ENCODE measurements around the gene AKIRIN2.
A peak's percentile ranks its signal among the peaks of the same experiment; 100 is the strongest.

The AKIRIN2 gene

DNA sequence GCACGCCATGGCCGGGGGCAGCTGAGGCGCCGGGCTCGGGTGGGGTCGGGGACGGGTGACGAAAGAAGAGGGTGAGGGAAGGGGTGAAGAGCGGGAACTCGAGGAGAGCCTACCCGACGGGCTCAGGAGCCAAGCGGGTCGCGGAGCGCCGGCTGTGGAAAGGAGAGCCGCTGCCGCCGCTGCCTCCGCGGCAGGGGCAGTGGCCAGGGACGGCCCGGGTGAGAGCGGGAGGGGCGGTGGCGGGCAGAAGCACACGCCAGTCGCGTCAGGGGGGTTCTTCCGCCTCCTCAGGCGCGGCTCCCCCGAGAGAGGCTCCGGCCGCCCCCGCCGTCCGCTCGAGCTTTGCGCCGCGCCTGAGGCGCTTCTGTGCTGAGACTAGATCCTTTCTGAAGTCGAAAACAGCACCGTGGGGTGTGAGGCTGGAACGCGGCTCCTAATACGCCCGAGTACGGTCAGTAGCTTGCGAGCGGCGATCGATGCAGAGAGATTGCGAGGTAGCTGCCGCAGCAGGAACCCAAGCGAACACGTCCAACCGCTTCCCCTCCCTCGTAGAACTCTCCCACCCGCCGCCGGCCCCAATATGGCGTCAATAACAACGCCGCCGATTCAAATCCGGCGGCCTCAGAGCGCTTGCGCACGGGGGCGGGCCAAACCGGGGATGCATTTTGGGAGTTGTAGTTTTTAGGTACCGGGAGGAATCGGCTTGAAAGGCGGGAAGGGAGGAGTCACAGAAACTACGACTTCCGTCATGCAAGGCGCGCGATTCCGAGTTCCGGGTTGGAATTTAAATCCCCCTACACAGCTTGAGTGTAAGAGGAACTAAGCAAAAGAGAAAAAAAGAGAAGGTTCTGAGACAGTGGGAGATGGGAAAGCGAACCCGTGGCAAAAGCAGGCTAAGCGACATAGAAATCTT lies at the start of gene AKIRIN2:
AKIRIN2 (minus strand) TSS at position 558 of the 913 bp plus-strand sequence; CDS start at position 9, 549 bp downstream.
- peak; percentile 96 to 97 for DNase-seq

DNA sequence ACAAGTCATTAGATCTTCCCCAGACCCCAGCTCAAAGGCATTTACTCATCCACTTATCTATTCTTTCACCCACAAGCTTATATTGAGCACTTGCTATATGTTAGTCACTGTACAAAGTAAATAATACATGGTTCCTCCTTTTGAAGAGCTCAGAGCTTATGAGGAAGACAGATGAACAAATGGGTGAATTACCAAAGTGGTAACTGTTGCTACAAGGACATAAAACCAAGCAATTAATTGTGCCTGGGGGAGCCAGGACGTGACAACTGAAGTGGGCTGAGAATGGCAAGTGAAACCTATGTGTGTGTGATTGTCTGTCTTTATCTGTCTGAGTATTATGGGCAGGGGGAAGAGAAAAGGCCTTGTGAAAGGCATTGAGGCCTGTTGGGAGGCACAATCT lies 45.6 kb upstream of the AKIRIN2 start:
- DNase-seq: no peak

DNA sequence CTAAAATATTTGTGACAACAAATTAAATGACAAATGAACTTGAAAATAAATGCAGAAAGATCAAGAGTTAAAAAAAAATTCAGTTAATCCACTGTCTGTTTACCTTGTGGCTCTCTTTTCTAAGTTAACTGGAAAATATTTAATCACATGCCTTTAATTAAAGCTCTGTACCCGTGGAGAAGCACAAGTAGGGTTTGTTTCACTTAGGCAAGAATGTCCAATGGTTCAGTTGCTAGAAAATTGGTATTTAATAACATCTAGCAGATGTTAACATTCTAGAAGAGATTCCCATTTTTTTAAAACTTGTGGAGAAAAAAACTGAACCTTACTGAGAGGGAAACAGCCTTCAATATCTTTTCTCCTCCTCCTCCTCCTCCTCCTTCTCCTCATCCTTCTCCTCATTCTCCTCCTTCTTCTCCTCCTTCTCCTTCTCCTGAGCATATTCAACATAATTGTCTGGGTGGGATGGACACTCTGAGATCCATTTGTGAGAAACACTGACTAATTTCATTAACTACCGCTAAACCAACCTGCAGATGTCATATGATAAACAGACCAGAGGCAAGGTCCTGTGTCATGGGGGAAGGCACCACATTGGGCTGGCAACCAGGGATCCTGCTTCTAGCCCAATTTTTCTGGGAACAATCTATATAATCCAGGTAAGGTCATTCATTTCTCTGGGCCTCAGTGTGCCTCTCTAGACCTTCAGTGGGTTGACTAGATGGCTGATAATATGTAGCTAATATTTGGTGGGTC lies 44.1 kb upstream of the AKIRIN2 start:
- DNase-seq: no peak

DNA sequence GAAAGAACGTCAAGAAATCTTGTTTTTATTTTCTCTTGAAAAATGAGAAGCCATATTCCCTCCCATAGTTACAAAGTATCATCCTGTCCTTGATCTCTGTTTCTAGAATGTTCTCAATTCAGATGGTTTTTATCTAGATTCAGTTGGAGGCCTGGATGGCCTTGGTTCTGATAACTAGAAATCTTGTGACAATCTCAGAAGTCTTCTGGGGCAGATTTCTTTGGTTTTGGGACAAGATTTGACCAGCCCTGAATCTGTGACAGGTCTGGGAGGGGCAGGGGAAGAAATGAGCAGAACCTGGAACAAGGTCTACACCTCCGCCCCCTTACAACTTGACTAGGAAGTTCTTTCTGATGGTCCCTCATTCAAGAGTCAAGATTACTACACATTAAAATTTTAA lies 41.4 kb upstream of the AKIRIN2 start:
- DNase-seq: no peak

DNA sequence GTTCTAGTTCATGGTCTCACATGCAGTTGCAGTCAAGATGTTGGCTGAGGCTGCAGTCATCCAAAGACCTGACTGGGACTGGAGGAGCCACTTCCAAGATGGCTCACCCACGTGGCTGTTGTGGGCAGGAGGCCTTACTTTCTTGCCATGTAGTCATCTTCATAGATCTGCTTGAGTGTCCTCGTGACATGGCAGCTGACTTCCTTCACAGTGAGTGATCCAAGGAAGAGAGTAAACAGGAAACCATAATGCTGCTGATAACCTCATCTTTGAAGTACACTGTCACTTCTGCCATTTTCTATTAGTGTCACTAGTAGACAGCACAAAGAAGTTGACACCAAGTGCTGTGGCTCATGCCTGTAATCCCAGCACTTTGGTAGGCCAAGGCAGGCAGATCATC lies 40.1 kb upstream of the AKIRIN2 start:
- peak; percentile 40 to 55 for DNase-seq

DNA sequence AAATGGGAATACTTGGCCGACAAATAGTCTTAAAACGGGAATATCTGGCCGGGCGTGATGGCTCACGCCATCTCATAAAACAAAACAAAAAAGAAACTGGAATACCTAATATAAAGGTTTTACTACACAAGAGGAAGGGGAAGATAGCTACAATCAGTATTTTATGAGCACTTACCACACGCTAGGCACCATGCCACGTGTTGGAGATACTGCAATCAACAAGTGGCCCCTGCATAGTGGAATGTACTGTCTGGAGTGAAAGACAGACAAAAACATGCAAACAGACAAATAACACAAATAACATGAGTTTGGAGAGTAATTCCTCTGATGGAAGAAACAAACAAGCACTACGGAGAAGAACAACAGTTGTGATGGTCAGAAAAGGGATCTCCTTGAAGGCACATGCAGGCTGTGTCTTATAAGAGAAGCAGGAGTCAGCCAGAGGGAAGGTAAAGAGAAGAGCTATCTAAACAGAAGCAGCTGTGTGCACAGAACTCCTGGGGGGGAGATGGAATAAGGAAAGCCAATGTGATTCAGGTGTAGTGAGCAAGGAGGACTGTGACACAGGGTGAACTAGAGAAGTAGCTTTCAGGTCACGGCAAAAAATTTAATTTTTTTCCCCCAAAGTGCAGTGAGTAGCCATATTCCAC lies 39.1 kb upstream of the AKIRIN2 start:
- DNase-seq: no peak

DNA sequence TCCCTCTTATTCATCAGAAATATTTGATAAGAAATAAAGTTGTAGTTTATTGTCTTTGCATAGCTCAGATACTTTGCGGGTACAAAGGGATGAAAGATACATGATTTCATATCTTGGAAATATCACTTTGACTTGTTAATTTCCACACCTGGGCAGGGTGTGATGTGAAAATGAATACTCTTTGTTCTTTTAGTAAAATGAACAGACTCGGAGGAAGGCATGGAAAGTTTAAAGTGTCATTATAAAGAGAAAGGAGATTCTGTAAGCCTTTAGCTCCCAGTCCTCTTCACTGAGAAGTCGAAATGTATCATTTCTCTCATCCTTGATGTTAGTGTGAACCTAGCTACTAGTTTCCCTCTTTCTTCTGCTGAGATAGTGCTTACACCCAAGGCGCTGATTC lies 36.7 kb upstream of the AKIRIN2 start:
- no peak for DNase-seq

DNA sequence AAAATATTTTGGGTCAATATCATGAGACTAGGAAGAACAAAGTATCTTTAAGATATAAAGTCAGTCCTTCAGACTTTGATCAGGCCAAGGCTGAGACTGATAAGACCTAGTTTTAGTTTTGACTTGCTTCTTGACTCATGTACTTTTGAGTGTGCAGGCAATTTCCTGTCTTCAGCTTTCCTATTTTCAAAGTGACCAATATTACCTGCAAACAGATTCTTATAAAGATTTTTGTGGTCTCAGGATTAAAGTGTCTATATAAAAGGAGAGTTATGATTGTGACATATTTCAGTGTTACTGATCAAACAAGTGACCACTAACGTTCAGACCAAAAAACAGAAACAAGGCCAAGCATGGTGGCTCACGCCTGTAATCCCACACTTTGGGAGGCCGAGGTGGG lies 36.0 kb upstream of the AKIRIN2 start:
- DNase-seq: no peak

DNA sequence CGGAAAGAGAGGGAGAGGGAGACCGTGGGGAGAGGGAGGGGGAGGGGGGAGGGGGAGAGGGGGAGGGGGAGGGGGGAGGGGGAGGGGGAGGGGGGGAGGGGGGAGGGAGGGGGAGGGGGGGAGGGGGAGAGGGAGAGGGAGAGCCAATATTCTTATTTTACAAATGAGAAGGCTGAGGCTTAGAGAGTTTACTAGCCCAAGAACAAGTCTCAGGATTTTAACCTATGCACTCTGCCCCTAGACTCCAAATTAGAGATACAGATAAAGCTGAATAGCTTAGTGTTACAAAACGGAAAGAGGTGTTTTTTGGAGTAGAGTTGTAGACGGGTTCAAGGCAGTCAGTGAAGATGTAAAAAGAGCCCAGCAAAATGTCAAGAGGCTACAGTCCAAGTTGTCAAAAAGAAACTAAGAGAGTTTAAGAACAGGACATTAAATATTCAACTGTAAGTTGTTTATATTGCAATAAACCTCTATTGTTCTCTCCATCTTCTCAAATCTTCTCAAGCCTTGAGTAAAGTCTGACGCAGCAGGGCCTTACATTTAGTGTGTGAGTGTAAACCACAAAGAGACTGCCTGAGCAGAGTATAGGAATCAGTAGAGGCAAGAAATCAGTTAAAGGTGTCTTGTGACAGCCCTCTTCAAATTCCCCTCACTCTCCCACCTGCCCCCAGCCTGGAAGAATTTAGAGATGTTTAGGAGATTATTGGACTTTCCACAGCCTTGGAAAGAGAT lies 34.9 kb upstream of the AKIRIN2 start:
- DNase-seq: no peak

DNA sequence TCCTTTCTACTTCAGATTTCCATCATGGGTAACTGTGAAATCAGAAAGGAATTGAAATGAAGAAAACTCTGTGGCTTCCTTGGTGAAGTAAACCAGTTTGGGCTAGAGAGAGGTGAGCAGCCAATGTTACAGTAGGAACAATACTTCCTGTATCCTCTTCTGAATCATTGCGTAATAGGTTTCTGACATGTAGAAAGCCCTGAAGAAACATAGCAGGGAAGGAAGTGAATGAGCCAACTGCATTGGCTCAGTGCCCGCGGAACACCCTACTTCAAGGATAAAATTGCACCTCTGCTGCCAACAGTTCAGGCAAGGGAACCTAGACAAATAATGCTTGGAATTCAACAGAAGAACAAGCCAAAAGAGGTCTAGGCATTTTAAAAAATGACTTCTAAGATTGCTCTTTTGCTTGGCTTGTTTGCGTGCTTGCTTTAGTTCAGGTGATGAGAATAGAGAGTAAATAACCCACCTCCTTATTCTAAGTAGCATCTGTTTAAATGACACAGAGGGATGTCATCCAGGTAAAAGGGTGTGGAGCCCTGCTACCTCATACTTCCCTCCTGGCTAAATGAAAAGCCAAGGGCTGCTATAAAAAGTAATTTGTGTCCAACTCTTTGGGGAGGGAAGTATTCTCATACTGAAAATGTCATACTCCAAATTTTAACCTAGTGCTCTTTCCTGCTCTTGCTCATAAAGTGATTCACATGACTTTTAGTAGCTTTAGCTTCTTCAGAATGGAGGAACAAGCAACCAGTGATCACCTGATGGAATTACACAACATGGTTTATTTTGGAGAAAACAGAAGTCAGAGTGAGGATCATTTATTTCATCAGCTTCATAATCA lies 30.0 kb upstream of the AKIRIN2 start:
- peak in 1 of 2 donors; percentile 39 for DNase-seq

DNA sequence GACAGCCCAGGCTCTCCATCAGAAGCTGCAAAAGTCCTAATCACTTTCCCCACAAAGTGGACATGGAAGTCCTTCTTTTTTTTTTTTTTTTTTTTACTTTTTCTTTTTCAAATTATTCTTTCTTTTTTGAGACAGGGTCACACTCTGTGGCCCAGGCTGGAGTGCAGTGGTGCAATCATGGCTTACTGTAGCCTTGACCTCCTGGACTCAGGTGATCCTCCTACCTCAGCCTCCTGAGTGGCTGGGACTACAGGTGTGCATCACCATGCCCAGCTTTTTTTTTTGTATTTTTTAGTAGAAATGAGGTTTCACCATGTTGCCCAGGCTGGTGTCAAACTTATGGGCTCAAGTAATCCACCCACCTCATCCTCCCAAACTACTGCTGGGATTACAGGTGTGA lies 29.0 kb upstream of the AKIRIN2 start:
- no peak for DNase-seq

DNA sequence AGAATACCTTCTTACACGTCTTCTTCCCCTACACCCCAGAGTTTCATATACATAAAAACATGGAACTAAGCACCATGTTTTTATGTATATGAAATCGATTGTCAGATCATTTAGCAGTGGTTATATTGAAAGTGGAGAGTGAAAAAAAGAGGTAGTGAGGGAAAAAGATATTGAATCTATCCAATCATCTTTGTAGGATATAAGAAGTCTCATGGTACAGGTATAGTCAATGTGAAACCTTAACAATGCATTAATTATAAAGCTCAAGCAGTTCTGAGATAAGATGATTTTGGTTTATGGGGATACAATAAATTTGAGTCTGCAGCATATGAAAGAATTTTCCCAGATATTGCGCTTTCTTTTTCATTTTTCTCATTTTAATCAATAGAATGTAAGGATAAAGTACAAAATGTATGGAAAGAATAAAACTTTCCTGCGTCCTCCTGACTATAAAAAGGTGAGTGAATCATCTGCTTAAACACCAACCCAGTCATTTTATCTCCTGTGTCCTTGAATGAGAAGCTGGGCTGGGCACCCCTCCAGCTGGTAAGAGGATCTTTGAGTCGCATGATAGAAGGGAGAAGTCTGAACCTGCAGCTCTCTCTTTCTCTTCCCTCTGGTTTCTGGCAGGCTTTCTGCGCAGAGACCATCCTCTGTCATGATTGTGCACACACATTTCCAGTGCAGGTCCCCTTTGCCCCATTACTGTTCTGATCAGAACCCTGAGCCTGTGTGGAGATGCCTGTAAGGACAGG lies 28.1 kb upstream of the AKIRIN2 start:
- DNase-seq: no peak

DNA sequence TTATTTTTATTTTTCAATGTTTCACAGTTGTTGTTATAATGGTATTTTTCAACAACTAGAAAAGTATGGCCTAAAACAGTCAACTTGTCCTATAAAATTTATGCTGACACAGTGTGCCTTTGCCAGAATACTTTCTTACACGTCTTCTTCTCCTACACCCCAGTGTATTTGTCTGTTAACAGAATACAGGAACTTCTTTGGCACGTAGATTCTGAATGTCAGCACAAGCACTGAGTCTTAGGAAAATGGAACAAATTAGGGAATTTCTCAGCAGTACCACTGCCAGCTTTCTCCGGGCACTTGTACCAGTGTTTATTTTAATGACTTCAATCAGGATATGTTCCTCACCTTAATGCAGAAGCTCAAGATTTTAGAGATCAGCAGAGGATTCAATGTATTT lies 26.7 kb upstream of the AKIRIN2 start:
- DNase-seq: no peak

DNA sequence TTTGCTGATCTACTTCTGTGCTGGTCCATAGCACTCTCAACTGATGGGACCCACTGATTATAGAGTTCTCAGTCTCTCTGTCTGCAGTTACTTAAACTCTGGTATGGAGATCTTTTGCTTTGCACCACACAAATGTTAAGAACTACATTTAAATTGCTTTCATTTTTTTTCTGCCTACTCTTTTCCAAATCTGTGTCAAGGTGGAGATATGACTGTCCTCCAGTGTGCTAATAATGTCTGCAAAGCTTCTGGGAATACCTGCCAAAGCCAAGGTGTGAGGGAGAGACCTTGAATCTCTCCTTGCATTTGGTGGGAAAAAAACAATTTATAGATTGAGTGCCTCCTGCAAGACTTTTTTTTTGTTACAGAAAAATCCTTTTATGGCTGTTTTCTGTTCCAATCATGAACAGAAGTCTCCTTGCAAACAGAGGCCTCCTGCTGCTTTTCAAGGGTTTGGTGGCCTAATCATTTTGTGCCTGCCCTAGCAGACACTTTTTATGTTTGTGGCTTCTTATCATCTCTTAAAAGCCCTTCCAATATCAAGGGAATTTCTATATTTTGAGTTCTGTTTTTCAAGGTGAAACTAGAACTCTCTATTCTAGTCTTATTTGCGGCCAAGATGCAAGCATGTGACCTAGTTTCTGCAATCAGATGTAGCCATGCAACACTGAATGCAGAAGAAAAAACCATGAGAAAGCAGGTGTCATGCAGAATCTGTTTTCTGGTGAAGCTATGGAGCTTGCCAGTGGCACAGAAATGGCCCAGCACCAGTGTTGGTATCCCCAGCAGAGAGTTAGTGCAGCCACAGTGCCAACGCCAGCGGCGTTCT lies 23.2 kb upstream of the AKIRIN2 start:
- no peak for DNase-seq

DNA sequence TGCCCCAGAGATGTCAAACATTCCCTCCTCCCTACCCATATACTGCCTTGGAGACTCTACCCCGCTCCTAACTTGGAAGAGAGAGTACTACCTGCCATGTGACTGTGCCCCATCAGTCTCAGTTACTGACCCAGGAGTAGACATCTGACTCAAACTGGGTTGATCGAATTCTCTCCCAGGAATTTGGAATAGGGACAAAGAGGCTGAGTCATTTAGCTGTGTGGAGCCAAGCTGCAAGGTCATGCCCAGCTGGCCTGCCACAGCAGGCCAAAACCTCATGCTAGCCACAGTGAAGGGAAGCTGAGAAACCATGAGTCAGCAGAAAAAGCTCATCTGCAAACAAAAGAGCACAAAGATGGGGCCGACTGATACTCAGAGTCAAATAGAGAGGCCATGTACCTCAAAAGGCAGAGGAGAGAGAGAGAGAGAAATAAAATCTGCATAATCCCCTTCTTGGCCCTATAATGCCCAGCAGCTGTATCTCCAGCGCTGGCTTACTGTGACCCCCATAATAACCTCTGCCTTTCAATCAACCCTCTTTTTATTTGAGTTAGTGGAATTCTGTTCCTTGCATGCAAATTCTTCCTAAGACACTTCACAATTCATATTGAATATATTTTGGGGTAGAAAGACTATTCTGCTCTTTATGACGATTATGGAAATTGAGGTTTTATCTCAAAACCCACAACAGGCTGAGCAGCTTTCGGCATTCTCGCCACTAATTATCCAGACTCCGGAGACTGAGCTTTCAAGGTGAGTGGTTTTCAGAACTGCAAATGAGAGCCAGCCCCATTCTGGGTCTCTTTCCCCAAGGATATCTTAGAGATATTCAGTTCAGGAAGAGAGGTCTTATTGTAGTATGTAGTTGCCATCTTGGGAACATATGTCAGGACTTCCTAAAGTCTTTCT lies 21.4 kb upstream of the AKIRIN2 start:
- no peak for DNase-seq

DNA sequence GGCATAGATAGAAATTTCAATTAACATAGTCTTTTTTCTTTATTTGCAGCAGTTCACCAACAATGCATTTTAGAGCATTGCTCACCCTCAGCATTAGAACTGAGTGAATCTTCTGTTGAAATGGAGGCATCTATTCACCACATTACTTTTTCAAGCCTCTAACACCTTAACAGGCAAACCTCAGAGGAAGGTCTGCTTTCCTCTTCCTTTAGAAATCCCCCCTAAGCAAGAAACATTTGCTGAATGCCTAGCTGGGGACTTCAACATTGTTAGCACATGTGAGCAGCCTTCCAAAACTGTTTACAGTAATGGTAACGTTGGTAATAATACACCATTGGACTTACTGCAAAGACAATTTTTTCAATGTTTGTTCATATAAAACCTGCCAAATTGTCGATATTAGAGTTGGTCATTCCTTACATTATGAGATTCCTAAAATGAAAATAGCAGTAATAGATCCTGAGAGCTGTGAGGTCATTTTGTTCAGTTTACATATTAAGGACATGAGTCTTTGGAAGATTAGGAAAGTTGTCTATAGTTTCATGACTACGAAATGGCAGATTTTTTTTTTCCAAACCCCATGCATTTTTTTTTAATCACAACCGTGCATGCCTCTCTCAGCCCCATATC lies 20.6 kb upstream of the AKIRIN2 start:
- no peak for DNase-seq

DNA sequence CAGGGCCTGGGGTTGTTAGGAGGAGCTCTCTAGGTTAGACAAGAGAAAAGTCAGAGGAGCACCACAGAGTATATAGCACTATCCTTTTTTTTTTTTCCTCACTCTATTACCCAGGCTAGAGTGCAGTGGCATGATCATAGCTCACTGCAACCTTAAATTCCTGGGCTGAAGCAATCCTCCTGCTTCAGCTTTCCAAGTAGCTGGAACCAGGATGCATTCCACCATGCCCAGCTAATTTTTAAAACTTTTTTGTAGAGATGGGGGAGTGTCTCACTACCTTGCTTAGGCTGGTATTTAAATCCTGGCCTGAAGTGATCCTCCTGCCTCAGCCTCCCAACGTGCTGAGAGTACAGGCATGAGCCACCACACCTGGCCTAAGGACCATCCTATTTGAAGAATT lies 19.3 kb upstream of the AKIRIN2 start:
- DNase-seq: no peak

DNA sequence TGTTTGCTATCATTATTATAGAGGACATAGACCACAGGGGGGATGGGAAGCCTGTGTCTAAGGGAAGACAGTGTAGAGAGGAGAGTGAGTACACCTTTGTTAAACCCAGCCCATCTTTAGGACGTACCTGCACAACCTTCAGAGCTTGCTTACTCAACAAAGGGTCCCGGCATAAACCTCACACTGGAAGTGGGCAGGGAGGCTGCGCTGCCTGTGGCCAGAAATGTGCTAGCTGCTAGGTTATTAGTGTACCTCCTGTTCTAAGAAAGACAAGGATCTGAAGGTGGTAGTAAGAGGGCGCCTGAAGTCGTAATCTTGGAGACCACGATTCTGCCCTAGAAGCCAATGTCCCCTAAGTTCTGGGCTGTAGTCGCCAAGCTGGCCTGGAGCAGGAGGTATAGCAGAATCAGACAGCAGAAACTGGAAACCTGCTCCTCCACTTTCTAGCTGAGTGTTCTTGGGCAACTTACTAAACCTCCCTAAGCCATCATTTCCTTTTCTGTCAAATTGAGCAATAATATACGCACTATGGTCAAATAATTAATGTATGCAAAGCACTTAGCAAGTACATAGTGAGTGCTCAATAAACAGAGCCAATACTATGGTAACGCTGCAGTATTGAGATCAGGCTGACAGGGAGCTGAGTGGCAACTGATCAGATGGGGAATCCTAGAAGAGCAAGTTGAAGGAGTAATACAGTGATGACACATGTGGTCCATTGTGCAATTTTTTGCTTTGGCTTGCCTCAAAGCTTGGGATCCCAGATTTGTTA lies 16.8 kb upstream of the AKIRIN2 start:
- no peak for DNase-seq

Measured in stimulated activated CD4-positive, alpha-beta T cell treated with anti-CD3 and anti-CD28 coated beads, Interleukin-2, amount 100 ng/mL, for 24 hours (primary cell).